RWPE2 (cell line): ENCODE data around the gene PSMD1.
"Not testable (repeated sequence)": the region's sequence is repeated elsewhere in the genome, so short reads cannot be mapped to it uniquely, and the experiment has no call there.

Source experiments
- ATAC-seq: fragments of 200-7000 bp; cut with Tn5 transposase; 3 replicates; pipeline ENCODE4 v1.9.1; 2021; ENCODE audit warnings: low read depth
- DNase-seq: peaks from one replicate; pipeline ENCODE4 v3.0.0-alpha.2; 2020; ENCODE audit warnings: low spot score
- H3K27ac ChIP-seq: fragments of 450-650 bp; 2 replicates; pipeline ENCODE4 v1.5.1; 2017; ENCODE audit warnings: mild to moderate bottlenecking; ENCODE audit not compliant: poor library complexity, severe bottlenecking
- H3K27me3 ChIP-seq: fragments of 250-450 bp; sonication (Bioruptor Pico); 2 replicates; pipeline ENCODE4 v1.5.1; 2021; ENCODE audit warnings: mild to moderate bottlenecking, moderate library complexity; ENCODE audit not compliant: insufficient read depth, poor library complexity, severe bottlenecking
- H3K36me3 ChIP-seq: fragments of 250-450 bp; sonication (Bioruptor Pico); 2 replicates; pipeline ENCODE4 v1.5.1; 2020; ENCODE audit warnings: low read depth, mild to moderate bottlenecking, moderate library complexity
- H3K4me1 ChIP-seq: fragments of 250-450 bp; sonication (Bioruptor Pico); 2 replicates; pipeline ENCODE4 v1.5.1; 2021; ENCODE audit warnings: mild to moderate bottlenecking, moderate library complexity; ENCODE audit not compliant: insufficient read depth, poor library complexity, severe bottlenecking
- H3K4me3 ChIP-seq: fragments of 250-450 bp; sonication (Bioruptor Pico); 2 replicates; pipeline ENCODE4 v1.5.1; 2021; ENCODE audit warnings: mild to moderate bottlenecking, moderate library complexity; ENCODE audit not compliant: severe bottlenecking
- H3K9me3 ChIP-seq: fragments of 250-450 bp; sonication (Bioruptor Pico); 2 replicates; pipeline ENCODE4 v1.5.1; 2021; ENCODE audit warnings: mild to moderate bottlenecking, moderate library complexity; ENCODE audit not compliant: severe bottlenecking
- CTCF ChIP-seq: fragments of 450-650 bp; IDR thresholded peaks from one replicate; pipeline ENCODE4 v1.5.1; 2017; ENCODE audit warnings: mild to moderate bottlenecking, moderate library complexity; ENCODE audit not compliant: poor library complexity, severe bottlenecking

Gene PSMD1

GRCh38 chr2:231015926-231016325 is 40.7 kb upstream of the PSMD1 start:
- no peaks in the 10 kb centered on the region for H3K27me3 ChIP-seq
- TF ChIP-seq CTCF = no peak
- ATAC-seq (no peak), DNase-seq (no peak)
- H3K9me3 ChIP-seq = no peaks in the 10 kb centered on the region
- no peak overlapping the region for H3K27ac ChIP-seq
- H3K4me3 ChIP-seq = no peak overlapping the region
- no peaks in the 10 kb centered on the region for H3K36me3 ChIP-seq
- H3K4me1 ChIP-seq = no peaks in the 10 kb centered on the region

- no peaks in the 10 kb centered on the region for H3K36me3 ChIP-seq
- no peak overlapping the region for H3K27ac ChIP-seq
- no peak for TF ChIP-seq CTCF
- no peak overlapping the region for H3K4me3 ChIP-seq
- ATAC-seq = no peak
- no peaks in the 10 kb centered on the region for H3K9me3 ChIP-seq
- no peaks in the 10 kb centered on the region for H3K27me3 ChIP-seq
- DNase-seq = no peak
- H3K4me1 ChIP-seq = no peaks in the 10 kb centered on the region
These were observed 40.0 kb upstream of the PSMD1 start for GRCh38 chr2:231016566-231017230.

GRCh38 chr2:231017231-231017598 is 39.5 kb upstream of the PSMD1 start:
- Histone ChIP-seq H3K27me3 (no peaks in the 10 kb centered on the region), H3K36me3 (no peaks in the 10 kb centered on the region), H3K4me1 (no peaks in the 10 kb centered on the region), H3K4me3 (no peak overlapping the region), H3K9me3 (no peaks in the 10 kb centered on the region), H3K27ac (no peak overlapping the region)
- DNase-seq (no peak), ATAC-seq (no peak)
- TF ChIP-seq CTCF = no peak

- H3K4me1 ChIP-seq = no peaks in the 10 kb centered on the region
- DNase-seq (no peak), ATAC-seq (no peak)
- H3K4me3 ChIP-seq = no peak overlapping the region
- H3K27me3 ChIP-seq = no peaks in the 10 kb centered on the region
- no peaks in the 10 kb centered on the region for H3K9me3 ChIP-seq
- H3K36me3 ChIP-seq = no peaks in the 10 kb centered on the region
- H3K27ac ChIP-seq = no peak overlapping the region
- no peak for TF ChIP-seq CTCF
These were observed 38.5 kb upstream of the PSMD1 start for GRCh38 chr2:231018184-231018583.

- H3K4me1 ChIP-seq, H3K9me3 ChIP-seq, ATAC-seq, H3K4me3 ChIP-seq, DNase-seq, H3K27ac ChIP-seq, H3K27me3 ChIP-seq, H3K36me3 ChIP-seq: not testable (repeated sequence)
These were observed 31.6 kb upstream of the PSMD1 start for GRCh38 chr2:231025059-231025458.
